MM.1S (cell line): ENCODE data around the gene ZNF862.

ENCODE experiments used
- EZH2 ChIP-seq: fragments of 300-600 bp; sonication (generic); optimal IDR thresholded peaks from 2 replicates; pipeline ENCODE3; 2017; ENCODE audit warnings: low read depth, mild to moderate bottlenecking, antibody characterized with exemption, low read length, mixed read lengths
- TF ChIP-seq, protein P1 (sequence below): fragments of 300-600 bp; sonication (generic); IDR thresholded peaks from 2 replicates; pipeline ENCODE4 v1.5.1; 2016; ENCODE audit warnings: antibody characterized with exemption, low read length, mixed read lengths

DNA sequence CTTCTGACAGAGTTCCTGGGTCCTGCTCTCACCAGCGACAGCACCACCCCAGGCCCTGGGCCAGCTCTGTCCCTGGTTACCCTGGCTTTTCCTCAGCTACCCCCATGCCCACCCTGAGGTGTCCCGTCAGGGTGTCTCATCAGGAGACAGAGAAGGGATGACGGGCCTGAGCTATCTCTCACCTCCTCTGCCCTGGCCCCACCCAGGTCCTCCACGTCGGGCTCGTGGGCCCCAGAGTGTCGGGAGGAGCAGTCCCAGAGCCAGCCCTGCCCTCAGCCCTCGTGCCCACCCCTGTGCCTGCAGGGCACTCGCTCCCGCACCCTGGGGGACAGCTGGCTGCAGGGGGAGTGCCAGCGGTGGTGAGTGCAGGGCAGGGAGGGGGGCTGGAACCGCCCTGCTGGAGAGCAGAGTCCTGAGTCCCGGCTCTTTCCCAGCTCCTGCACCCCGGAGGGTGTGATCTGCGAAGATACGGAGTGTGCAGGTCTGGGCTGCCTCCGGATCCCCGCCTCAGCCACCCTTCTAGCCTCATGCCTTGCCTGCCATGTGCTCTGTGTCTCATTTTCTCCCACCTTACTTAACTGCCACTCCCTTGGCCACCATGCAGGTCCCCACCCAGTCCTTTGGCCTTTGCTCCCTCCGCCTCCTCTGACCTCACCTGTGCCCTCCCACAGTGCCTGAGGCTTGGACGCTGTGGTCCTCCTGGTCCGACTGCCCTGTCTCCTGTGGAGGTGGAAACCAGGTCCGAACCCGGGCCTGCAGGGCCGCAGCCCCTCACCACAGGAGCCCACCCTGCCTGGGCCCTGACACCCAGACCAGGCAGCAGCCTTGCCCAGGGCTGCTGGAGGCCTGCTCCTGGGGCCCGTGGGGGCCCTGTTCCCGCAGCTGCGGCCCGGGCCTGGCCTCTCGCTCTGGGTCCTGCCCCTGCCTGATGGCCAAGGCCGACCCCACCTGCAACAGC lies 16.7 kb upstream of the ZNF862 start:
- TF ChIP-seq, protein P1, sequence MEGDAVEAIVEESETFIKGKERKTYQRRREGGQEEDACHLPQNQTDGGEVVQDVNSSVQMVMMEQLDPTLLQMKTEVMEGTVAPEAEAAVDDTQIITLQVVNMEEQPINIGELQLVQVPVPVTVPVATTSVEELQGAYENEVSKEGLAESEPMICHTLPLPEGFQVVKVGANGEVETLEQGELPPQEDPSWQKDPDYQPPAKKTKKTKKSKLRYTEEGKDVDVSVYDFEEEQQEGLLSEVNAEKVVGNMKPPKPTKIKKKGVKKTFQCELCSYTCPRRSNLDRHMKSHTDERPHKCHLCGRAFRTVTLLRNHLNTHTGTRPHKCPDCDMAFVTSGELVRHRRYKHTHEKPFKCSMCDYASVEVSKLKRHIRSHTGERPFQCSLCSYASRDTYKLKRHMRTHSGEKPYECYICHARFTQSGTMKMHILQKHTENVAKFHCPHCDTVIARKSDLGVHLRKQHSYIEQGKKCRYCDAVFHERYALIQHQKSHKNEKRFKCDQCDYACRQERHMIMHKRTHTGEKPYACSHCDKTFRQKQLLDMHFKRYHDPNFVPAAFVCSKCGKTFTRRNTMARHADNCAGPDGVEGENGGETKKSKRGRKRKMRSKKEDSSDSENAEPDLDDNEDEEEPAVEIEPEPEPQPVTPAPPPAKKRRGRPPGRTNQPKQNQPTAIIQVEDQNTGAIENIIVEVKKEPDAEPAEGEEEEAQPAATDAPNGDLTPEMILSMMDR: no peak
- TF ChIP-seq EZH2: no peak
